ENCODE results near the gene MFSD12.

MFSD12 gene

GRCh38 chr19:3550947-3551791, 6.2 kb downstream of the MFSD12 start:
- Histone ChIP-seq H3K27ac (ENCODE audit: low read depth, low read length) (no peak overlapping the region), H3K36me3 (ENCODE audit: insufficient read depth, low read length) (peaks cover 4% of the 10 kb centered on the region)

GRCh38 chr19:3549816-3550215, 7.6 kb downstream of the MFSD12 start:
- Histone ChIP-seq H3K9me3 (ENCODE audit: low read length) (no peaks in the 10 kb centered on the region), H3K9ac (ENCODE audit: low read length) (no peak overlapping the region), H3K36me3 (ENCODE audit: insufficient read depth, low read length) (peaks cover 4% of the 10 kb centered on the region), H3K27me3 (ENCODE audit: control insufficient read depth in 1 of 2, insufficient read depth in 2 of 2, low read length in 2 of 2) (no peaks in the 10 kb centered on the region), H3K4me1 (ENCODE audit: insufficient read depth, low read length) (peaks cover 4% of the 10 kb centered on the region), H3K27ac (ENCODE audit: low read depth, low read length) (no peak overlapping the region), H3K4me3 (ENCODE audit: low read depth in 1 of 2, low read length in 2 of 2) (no peak overlapping the region)

More at GRCh38 chr19:3550947-3551791, 6.2 kb downstream of the MFSD12 start:
- Histone ChIP-seq H3K9ac (ENCODE audit: low read length) (no peak overlapping the region), H3K27me3 (ENCODE audit: control insufficient read depth in 1 of 2, insufficient read depth in 2 of 2, low read length in 2 of 2) (no peaks in the 10 kb centered on the region), H3K4me3 (ENCODE audit: low read depth in 1 of 2, low read length in 2 of 2) (no peak overlapping the region), H3K9me3 (ENCODE audit: low read length) (no peaks in the 10 kb centered on the region), H3K4me1 (ENCODE audit: insufficient read depth, low read length) (peaks cover 14% of the 10 kb centered on the region)

- peaks cover 4% of the 10 kb centered on the region for H3K36me3 ChIP-seq (ENCODE audit: insufficient read depth, low read length)
- no peak overlapping the region for H3K27ac ChIP-seq (ENCODE audit: low read depth, low read length)
- no peak overlapping the region for H3K9ac ChIP-seq (ENCODE audit: low read length)
- H3K27me3 ChIP-seq (ENCODE audit: control insufficient read depth in 1 of 2, insufficient read depth in 2 of 2, low read length in 2 of 2): no peaks in the 10 kb centered on the region
- no peaks in the 10 kb centered on the region for H3K4me1 ChIP-seq (ENCODE audit: insufficient read depth, low read length)
- H3K4me3 ChIP-seq (ENCODE audit: low read depth in 1 of 2, low read length in 2 of 2): no peak overlapping the region
- H3K9me3 ChIP-seq (ENCODE audit: low read length): no peaks in the 10 kb centered on the region
Measured at GRCh38 chr19:3548606-3549005, 8.8 kb downstream of the MFSD12 start.

- H3K4me1 ChIP-seq (ENCODE audit: insufficient read depth, low read length): no peaks in the 10 kb centered on the region
- no peaks in the 10 kb centered on the region for H3K9me3 ChIP-seq (ENCODE audit: low read length)
- peaks cover 4% of the 10 kb centered on the region for H3K36me3 ChIP-seq (ENCODE audit: insufficient read depth, low read length)
- no peaks in the 10 kb centered on the region for H3K27me3 ChIP-seq (ENCODE audit: control insufficient read depth in 1 of 2, insufficient read depth in 2 of 2, low read length in 2 of 2)
- no peak overlapping the region for H3K9ac ChIP-seq (ENCODE audit: low read length)
- no peak overlapping the region for H3K4me3 ChIP-seq (ENCODE audit: low read depth in 1 of 2, low read length in 2 of 2)
- no peak overlapping the region for H3K27ac ChIP-seq (ENCODE audit: low read depth, low read length)
Measured at GRCh38 chr19:3547767-3548282, 9.6 kb downstream of the MFSD12 start.

- no peaks in the 10 kb centered on the region for H3K4me1 ChIP-seq (ENCODE audit: insufficient read depth, low read length)
- no peaks in the 10 kb centered on the region for H3K9me3 ChIP-seq (ENCODE audit: low read length)
- no peaks in the 10 kb centered on the region for H3K27me3 ChIP-seq (ENCODE audit: control insufficient read depth in 1 of 2, insufficient read depth in 2 of 2, low read length in 2 of 2)
- H3K4me3 ChIP-seq (ENCODE audit: low read depth in 1 of 2, low read length in 2 of 2): no peak overlapping the region
- peaks cover 4% of the 10 kb centered on the region for H3K36me3 ChIP-seq (ENCODE audit: insufficient read depth, low read length)
- no peak overlapping the region for H3K9ac ChIP-seq (ENCODE audit: low read length)
- no peak overlapping the region for H3K27ac ChIP-seq (ENCODE audit: low read depth, low read length)
Measured at GRCh38 chr19:3547301-3547731, 10.1 kb downstream of the MFSD12 start.

- no peak overlapping the region for H3K27ac ChIP-seq (ENCODE audit: low read depth, low read length)
- no peak overlapping the region for H3K9ac ChIP-seq (ENCODE audit: low read length)
- H3K27me3 ChIP-seq (ENCODE audit: control insufficient read depth in 1 of 2, insufficient read depth in 2 of 2, low read length in 2 of 2): no peaks in the 10 kb centered on the region
- no peaks in the 10 kb centered on the region for H3K9me3 ChIP-seq (ENCODE audit: low read length)
- peaks cover 4% of the 10 kb centered on the region for H3K36me3 ChIP-seq (ENCODE audit: insufficient read depth, low read length)
- H3K4me1 ChIP-seq (ENCODE audit: insufficient read depth, low read length): no peaks in the 10 kb centered on the region
- no peak overlapping the region for H3K4me3 ChIP-seq (ENCODE audit: low read depth in 1 of 2, low read length in 2 of 2)
Measured at GRCh38 chr19:3546119-3546518, 11.3 kb downstream of the MFSD12 start.

- H3K27ac ChIP-seq (ENCODE audit: low read depth, low read length): no peak overlapping the region
- peaks cover 4% of the 10 kb centered on the region for H3K36me3 ChIP-seq (ENCODE audit: insufficient read depth, low read length)
- H3K27me3 ChIP-seq (ENCODE audit: control insufficient read depth in 1 of 2, insufficient read depth in 2 of 2, low read length in 2 of 2): no peaks in the 10 kb centered on the region
- H3K9me3 ChIP-seq (ENCODE audit: low read length): no peaks in the 10 kb centered on the region
- no peaks in the 10 kb centered on the region for H3K4me1 ChIP-seq (ENCODE audit: insufficient read depth, low read length)
- H3K4me3 ChIP-seq (ENCODE audit: low read depth in 1 of 2, low read length in 2 of 2): no peak overlapping the region
- no peak overlapping the region for H3K9ac ChIP-seq (ENCODE audit: low read length)
Measured at GRCh38 chr19:3545669-3546034, 11.7 kb downstream of the MFSD12 start.

- H3K4me1 ChIP-seq (ENCODE audit: insufficient read depth, low read length): no peaks in the 10 kb centered on the region
- H3K36me3 ChIP-seq (ENCODE audit: insufficient read depth, low read length): peaks cover 4% of the 10 kb centered on the region
- H3K9ac ChIP-seq (ENCODE audit: low read length): no peak overlapping the region
- H3K27ac ChIP-seq (ENCODE audit: low read depth, low read length): no peak overlapping the region
- H3K27me3 ChIP-seq (ENCODE audit: control insufficient read depth in 1 of 2, insufficient read depth in 2 of 2, low read length in 2 of 2): no peaks in the 10 kb centered on the region
- no peak overlapping the region for H3K4me3 ChIP-seq (ENCODE audit: low read depth in 1 of 2, low read length in 2 of 2)
- H3K9me3 ChIP-seq (ENCODE audit: low read length): no peaks in the 10 kb centered on the region
Measured at GRCh38 chr19:3544742-3545668, 12.4 kb downstream of the MFSD12 start.

- Histone ChIP-seq H3K4me3 (ENCODE audit: low read depth in 1 of 2, low read length in 2 of 2) (no peak overlapping the region), H3K9ac (ENCODE audit: low read length) (no peak overlapping the region)
Measured at GRCh38 chr19:3544058-3544376, 13.4 kb downstream of the MFSD12 start.

GRCh38 chr19:3543150-3544057, 14.0 kb downstream of the MFSD12 start:
- Histone ChIP-seq H3K4me1 (ENCODE audit: insufficient read depth, low read length) (no peaks in the 10 kb centered on the region), H3K9ac (ENCODE audit: low read length) (no peak overlapping the region), H3K27me3 (ENCODE audit: control insufficient read depth in 1 of 2, insufficient read depth in 2 of 2, low read length in 2 of 2) (no peaks in the 10 kb centered on the region), H3K36me3 (ENCODE audit: insufficient read depth, low read length) (peaks cover 4% of the 10 kb centered on the region), H3K9me3 (ENCODE audit: low read length) (no peaks in the 10 kb centered on the region), H3K27ac (ENCODE audit: low read depth, low read length) (no peak overlapping the region), H3K4me3 (ENCODE audit: low read depth in 1 of 2, low read length in 2 of 2) (no peak overlapping the region)

More at GRCh38 chr19:3544058-3544376, 13.4 kb downstream of the MFSD12 start:
- H3K4me1 ChIP-seq (ENCODE audit: insufficient read depth, low read length): no peaks in the 10 kb centered on the region
- H3K36me3 ChIP-seq (ENCODE audit: insufficient read depth, low read length): peaks cover 4% of the 10 kb centered on the region
- H3K9me3 ChIP-seq (ENCODE audit: low read length): no peaks in the 10 kb centered on the region
- H3K27me3 ChIP-seq (ENCODE audit: control insufficient read depth in 1 of 2, insufficient read depth in 2 of 2, low read length in 2 of 2): no peaks in the 10 kb centered on the region
- no peak overlapping the region for H3K27ac ChIP-seq (ENCODE audit: low read depth, low read length)

- Histone ChIP-seq H3K9me3 (ENCODE audit: low read length) (no peaks in the 10 kb centered on the region), H3K27ac (ENCODE audit: low read depth, low read length) (no peak overlapping the region), H3K36me3 (ENCODE audit: insufficient read depth, low read length) (peaks cover 14% of the 10 kb centered on the region), H3K27me3 (ENCODE audit: control insufficient read depth in 1 of 2, insufficient read depth in 2 of 2, low read length in 2 of 2) (no peaks in the 10 kb centered on the region), H3K4me1 (ENCODE audit: insufficient read depth, low read length) (no peaks in the 10 kb centered on the region), H3K4me3 (ENCODE audit: low read depth in 1 of 2, low read length in 2 of 2) (no peak overlapping the region), H3K9ac (ENCODE audit: low read length) (no peak overlapping the region)
Measured at GRCh38 chr19:3539756-3540118, 17.6 kb downstream of the MFSD12 start.
